Sigmoid colon (tissue), 7 donors: Measurements from ENCODE around the gene ARVCF. TPM values are rescaled to one million over a fixed set of nuclear protein-coding genes. Genes with fewer than 3 reads are reported as not detected.
A peak's percentile ranks its signal among the peaks of the same experiment; 100 is the strongest.

ENCODE experiments used
- DNase-seq: peaks from one replicate; pipeline ENCODE4 v3.0.0-alpha.2; 2019
- H3K27ac ChIP-seq, 4 donors: fragments of 200-600 bp; sonication (generic); one replicate each; pipeline ENCODE4 v1.5.1; 2016 to 2019; ENCODE audit warnings: mild to moderate bottlenecking in 1 of 4
- H3K27me3 ChIP-seq, 3 donors: fragments of 200-600 bp; sonication (generic); one replicate each; pipeline ENCODE4 v1.5.1; 2019; ENCODE audit warnings: mild to moderate bottlenecking in 1 of 3
- H3K36me3 ChIP-seq, 4 donors: fragments of 200-600 bp; sonication (generic); one replicate each; pipeline ENCODE4 v1.5.1; 2016 to 2019
- H3K4me1 ChIP-seq, 4 donors: fragments of 200-600 bp; sonication (generic); one replicate each; pipeline ENCODE4 v1.5.1; 2017 to 2019
- H3K4me3 ChIP-seq, 4 donors: fragments of 200-600 bp; sonication (generic); one replicate each; pipeline ENCODE4 v1.5.1; 2017 to 2019; ENCODE audit warnings: mild to moderate bottlenecking in 2 of 4, moderate library complexity in 1 of 4
- H3K9me3 ChIP-seq, 4 donors: fragments of 200-600 bp in 3 of 4; sonication (generic) in 3 of 4; one replicate each; pipeline versions ENCODE4 v1.5.1 to v1.6.1; 2013 to 2019
- CTCF ChIP-seq, 4 experiments: fragments of 450-650 bp in 3 of 4; fragments of 200-600 bp in 1 of 4; IDR thresholded peaks; one replicate each; pipeline ENCODE4 v1.5.1; 2016 to 2019; ENCODE audit warnings: antibody characterized with exemption in 4 of 4, mild to moderate bottlenecking in 3 of 4, moderate library complexity in 2 of 4
- EP300 ChIP-seq, 4 donors: sonication (generic); formaldehyde crosslinking; IDR thresholded peaks; one replicate each; pipeline ENCODE4 v1.6.1; 2017; ENCODE audit warnings: antibody characterized with exemption in 4 of 4
- POLR2A ChIP-seq, 2 donors: fragments of 450-650 bp; IDR thresholded peaks; one replicate each; pipeline ENCODE4 v1.6.1; 2016; ENCODE audit warnings: antibody characterized with exemption in 2 of 2, mild to moderate bottlenecking in 2 of 2, moderate library complexity in 2 of 2
- POLR2AphosphoS5 ChIP-seq, 4 donors: sonication (generic); formaldehyde crosslinking; IDR thresholded peaks; one replicate each; pipeline ENCODE4 v1.6.1; 2017; ENCODE audit warnings: antibody characterized with exemption in 4 of 4
- WGBS, 2 donors: extraction: QIAGEN DNeasy Blood & Tissue Kit; methylation state at CpG; one replicate each; pipeline ENCODE4 v1.1.7; 2013; 5-methylcytosine and 5-hydroxymethylcytosine counted together
- intact Hi-C: fragments of 100-400 bp; cut with DNase I; formaldehyde crosslinking; loops from one replicate; pipeline ENCODE4 v1.15.1; 2023
- polyA plus RNA-seq, 3 donors: library from polyadenylated mRNA; stranded (reverse); fragments of 200-250 nt; gene quantifications; one replicate each; pipeline ENCODE4 v1.2.3, GENCODE V29; 2013
- total RNA-seq, 4 donors: library from RNA; depleted of rRNA; stranded (reverse); fragments of >200 nt; gene quantifications; one replicate each; pipeline ENCODE4 v1.1.0, GENCODE V29; 2016
- donor health status: healthy with polysubstance abuse.
- donor health status: Bipolar disorder and iron deficiency.
- donor health status: healthy.

Gene ARVCF
- total and polyA plus RNA-seq, 7 donors = 3.9 to 33.8 (median 14.6) TPM

- Histone ChIP-seq H3K4me3 (no peak overlapping the region), H3K36me3 (peaks cover 0 to 30% (median 8%) of the 10 kb centered on the region in 4 donors), H3K27me3 (no peaks in the 10 kb centered on the region), H3K27ac (peak overlapping the region; percentile 11 to 86 (median 69)), H3K9me3 (no peaks in the 10 kb centered on the region), H3K4me1 (peaks cover 0 to 46% (median 41%) of the 10 kb centered on the region in 4 donors)
- DNase-seq = no peak
- intact Hi-C loops = loop anchor here (10.0 kb wide), 1 partner anchor 131 kb away; the partner anchor contains the start of genes RANBP1 and TRMT2A
- 86 to 89% methylated on average over 5 of the region's 5 CpGs for WGBS, 2 donors
- TF ChIP-seq POLR2AphosphoS5 (IDR thresholded peaks at IDR 0.05) (no peak), CTCF (IDR thresholded peaks at IDR 0.05) (no peak), EP300 (IDR thresholded peaks at IDR 0.05) (no peak), POLR2A (IDR thresholded peaks at IDR 0.05) (no peak)
Observed at GRCh38 chr22:19983741-19984140, 32.9 kb downstream of the ARVCF start.

- peaks cover 0 to 46% (median 41%) of the 10 kb centered on the region in 4 donors for H3K4me1 ChIP-seq
- no peak for DNase-seq
- no peaks in the 10 kb centered on the region for H3K9me3 ChIP-seq
- H3K4me3 ChIP-seq = no peak overlapping the region
- peak overlapping the region; percentile 11 to 86 (median 69) for H3K27ac ChIP-seq
- peaks cover 0 to 36% (median 11%) of the 10 kb centered on the region in 4 donors for H3K36me3 ChIP-seq
- WGBS, 2 donors = 93 to 94% methylated on average over 8 of the region's 8 CpGs
- TF ChIP-seq CTCF (IDR thresholded peaks at IDR 0.05) = no peak
- TF ChIP-seq POLR2AphosphoS5 (IDR thresholded peaks at IDR 0.05) = no peak
- no peak for TF ChIP-seq POLR2A (IDR thresholded peaks at IDR 0.05)
- H3K27me3 ChIP-seq = no peaks in the 10 kb centered on the region
- intact Hi-C loops = loop anchor here (10.0 kb wide), 1 partner anchor 132 kb away; the partner anchor contains the start of genes RANBP1 and TRMT2A
Observed at GRCh38 chr22:19982991-19983578, 33.5 kb downstream of the ARVCF start.

- H3K27ac ChIP-seq = no peak overlapping the region
Observed at GRCh38 chr22:19981961-19982920, 34.4 kb downstream of the ARVCF start.

More at GRCh38 chr22:19981961-19982920, 34.4 kb downstream of the ARVCF start:
- 95 to 96% methylated on average over 16 of the region's 16 CpGs for WGBS, 2 donors
- peaks cover 0 to 42% (median 11%) of the 10 kb centered on the region in 4 donors for H3K36me3 ChIP-seq
- no peak for DNase-seq
- no peaks in the 10 kb centered on the region for H3K9me3 ChIP-seq
- intact Hi-C loops = loop anchor here (10.0 kb wide), 1 partner anchor 133 kb away; the partner anchor contains the start of genes RANBP1 and TRMT2A
- peaks cover 0 to 42% (median 37%) of the 10 kb centered on the region in 4 donors for H3K4me1 ChIP-seq
- TF ChIP-seq POLR2AphosphoS5 (IDR thresholded peaks at IDR 0.05) = no peak
- TF ChIP-seq EP300 (IDR thresholded peaks at IDR 0.05) = no peak
- no peak for TF ChIP-seq CTCF (IDR thresholded peaks at IDR 0.05)
- TF ChIP-seq POLR2A (IDR thresholded peaks at IDR 0.05) = no peak
- no peaks in the 10 kb centered on the region for H3K27me3 ChIP-seq
- H3K4me3 ChIP-seq = no peak overlapping the region
